HepG2 (cell line): ENCODE measurements around the gene TADA1.

Experiments used
- CTCF ChIP-seq: sonication (generic); formaldehyde crosslinking; IDR thresholded peaks from 2 replicates; pipeline ENCODE4 v1.5.0; 2020; ENCODE audit warnings: mild to moderate bottlenecking, missing genetic modification reagents, moderate library complexity
- DRAP1 ChIP-seq: IDR thresholded peaks from 2 replicates; pipeline ENCODE4 v1.6.1; 2016; ENCODE audit warnings: missing genetic modification reagents, missing compliant biosample characterization
- EP300 ChIP-seq, 3 experiments: sonication (generic) in 1 of 3; formaldehyde crosslinking in 1 of 3; IDR thresholded peaks; 2 replicates each; pipeline versions ENCODE4 v1.5.1 to v1.6.1; 2011 to 2020; ENCODE audit warnings: low read depth in 2 of 3, low read length in 2 of 3, borderline replicate concordance in 1 of 3, improper control_type of control experiment in 1 of 3, mild to moderate bottlenecking in 1 of 3, missing genetic modification reagents in 1 of 3, moderate library complexity in 1 of 3
- GABPA ChIP-seq, 2 experiments: IDR thresholded peaks; 2 replicates each; pipeline ENCODE4 v1.6.1; 2011 to 2016; ENCODE audit warnings: low read depth in 2 of 2, low read length in 1 of 2, missing biosample characterization in 1 of 2, missing genetic modification characterization in 1 of 2
- MAF1 ChIP-seq: sonication (generic); formaldehyde crosslinking; IDR thresholded peaks from 2 replicates; pipeline ENCODE4 v1.5.0; 2020; ENCODE audit warnings: missing genetic modification reagents, borderline replicate concordance
- MAFK ChIP-seq, 2 experiments: IDR thresholded peaks in 1 of 2; conservative IDR thresholded peaks in 1 of 2; 2 replicates each; pipeline ENCODE4 v1.6.1; 2011; ENCODE audit warnings: improper control_type of control experiment in 2 of 2, low read length in 2 of 2
- MXD4 ChIP-seq: IDR thresholded peaks from 2 replicates; pipeline ENCODE4 v1.6.1; 2016; ENCODE audit warnings: mild to moderate bottlenecking, missing biosample characterization, missing genetic modification reagents
- RFX1 ChIP-seq: fragments of 450-650 bp; IDR thresholded peaks from 2 replicates; pipeline ENCODE4 v1.6.1; 2017
- SPEN ChIP-seq: sonication (generic); formaldehyde crosslinking; IDR thresholded peaks from 2 replicates; pipeline ENCODE4 v1.5.1; 2020; ENCODE audit warnings: low read depth, mild to moderate bottlenecking, missing genetic modification reagents
- ZNF510 ChIP-seq: sonication (generic); formaldehyde crosslinking; IDR thresholded peaks from 2 replicates; pipeline ENCODE4 v1.4.0; 2020; ENCODE audit warnings: low read depth, mild to moderate bottlenecking, missing genetic modification reagents

- no peak for TF ChIP-seq MAF1 (CRISPR knock-in tag)
- TF ChIP-seq MXD4, result no peak
- TF ChIP-seq ZNF510 (CRISPR knock-in tag), result no peak
- TF ChIP-seq DRAP1 (CRISPR knock-in tag), result no peak
- no peak for TF ChIP-seq MAFK (conservative IDR thresholded peaks at IDR 0.05 in 1 of 2, IDR thresholded peaks at IDR 0.05 in 1 of 2; ENCODE audit: low read length in 2 of 2)
- no peak for TF ChIP-seq GABPA (IDR thresholded peaks at IDR 0.05; ENCODE audit: low read depth, low read length)
- no peak for TF ChIP-seq GABPA (CRISPR knock-in tag; IDR thresholded peaks at IDR 0.05; ENCODE audit: low read depth)
- no peak for TF ChIP-seq SPEN (CRISPR knock-in tag)
- no peak for TF ChIP-seq EP300 (IDR thresholded peaks at IDR 0.05; ENCODE audit: low read depth in 2 of 2, low read length in 2 of 2)
- TF ChIP-seq EP300 (CRISPR knock-in tag; IDR thresholded peaks at IDR 0.05; ENCODE audit: borderline replicate concordance), result no peak
- TF ChIP-seq CTCF (CRISPR knock-in tag), result no peak
- TF ChIP-seq RFX1, result no peak
These were observed 35.5 kb downstream of the TADA1 start for GRCh38 chr1:166840309-166841274.
